Upper lobe of right lung (tissue), 1 donor: Measurements from ENCODE around the gene NKX1-2. TPM values are rescaled to one million over a fixed set of nuclear protein-coding genes. Genes with fewer than 3 reads are reported as not detected.

Experiments
- ATAC-seq: fragments of 200-7000 bp; cut with Tn5 transposase; one replicate; pipeline ENCODE4 v1.9.1; 2020; ENCODE audit warnings: mild to moderate bottlenecking, moderate library complexity
- DNase-seq: peaks from one replicate; pipeline ENCODE4 v3.0.0-alpha.2; 2020
- H3K27ac ChIP-seq: fragments of 200-600 bp; one replicate; pipeline ENCODE4 v1.8.0; 2022
- H3K27me3 ChIP-seq: fragments of 200-600 bp; one replicate; pipeline ENCODE4 v1.8.0; 2022; ENCODE audit warnings: mild to moderate bottlenecking
- H3K36me3 ChIP-seq: fragments of 200-600 bp; one replicate; pipeline ENCODE4 v1.8.0; 2022
- H3K4me1 ChIP-seq: fragments of 200-600 bp; one replicate; pipeline ENCODE4 v1.8.0; 2022
- H3K4me3 ChIP-seq: fragments of 200-600 bp; one replicate; pipeline ENCODE4 v1.8.0; 2022; ENCODE audit warnings: mild to moderate bottlenecking
- H3K9me3 ChIP-seq: fragments of 200-600 bp; one replicate; pipeline ENCODE4 v1.8.0; 2022
- CTCF ChIP-seq: fragments of 200-600 bp; IDR thresholded peaks from one replicate; pipeline ENCODE4 v1.8.0; 2022; ENCODE audit warnings: antibody characterized with exemption
- intact Hi-C: fragments of 100-400 bp; cut with DNase I; formaldehyde crosslinking; loops from one replicate; pipeline ENCODE4 v1.11.0; 2022
- total RNA-seq: library from RNA; stranded (reverse); fragmentation: NEBNext Ultra II Directional; extraction: Animal tissue kit (Norgen Biotek cat#: 25700); gene quantifications from one replicate; pipeline ENCODE4 v1.2.1, GENCODE V29; 2021
- donor health status: DM: no; HTN: yes; CAD: no; lungs with severe emphysema.

NKX1-2 gene
- total RNA-seq, 1 donor from 2014 or later, result not detected

DNA sequence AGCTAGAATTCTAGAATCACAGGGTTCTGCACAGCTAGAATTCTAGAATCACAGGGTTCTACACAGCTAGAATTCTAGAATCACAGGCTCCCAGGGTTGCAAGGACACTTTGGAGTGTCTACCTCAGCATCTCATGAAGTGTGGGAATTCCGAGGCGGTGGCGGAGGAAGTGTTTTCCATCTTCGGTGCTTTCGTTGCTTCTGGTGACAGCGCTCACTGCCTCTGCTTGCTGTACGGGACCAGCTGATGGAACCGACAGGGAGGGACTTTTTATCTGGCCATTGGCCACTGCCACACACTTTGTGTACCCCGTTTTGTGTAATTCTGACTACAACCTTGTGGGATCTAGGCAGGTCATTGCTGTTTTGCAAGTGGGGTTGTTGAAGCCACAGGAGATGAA, 41.3 kb upstream of the NKX1-2 start:
- no peak for TF ChIP-seq CTCF
- Histone ChIP-seq H3K9me3 (no peaks in the 10 kb centered on the region), H3K27ac (no peak overlapping the region), H3K27me3 (no peaks in the 10 kb centered on the region), H3K4me1 (no peaks in the 10 kb centered on the region), H3K4me3 (no peak overlapping the region), H3K36me3 (no peaks in the 10 kb centered on the region)
- DNase-seq (no peak), ATAC-seq (no peak)
- intact Hi-C loops, result no loop called here

GRCh38 chr10:124486635-124487034, 36.8 kb upstream of the NKX1-2 start:
- DNase-seq, result no peak
- intact Hi-C loops, result no loop called here

DNA sequence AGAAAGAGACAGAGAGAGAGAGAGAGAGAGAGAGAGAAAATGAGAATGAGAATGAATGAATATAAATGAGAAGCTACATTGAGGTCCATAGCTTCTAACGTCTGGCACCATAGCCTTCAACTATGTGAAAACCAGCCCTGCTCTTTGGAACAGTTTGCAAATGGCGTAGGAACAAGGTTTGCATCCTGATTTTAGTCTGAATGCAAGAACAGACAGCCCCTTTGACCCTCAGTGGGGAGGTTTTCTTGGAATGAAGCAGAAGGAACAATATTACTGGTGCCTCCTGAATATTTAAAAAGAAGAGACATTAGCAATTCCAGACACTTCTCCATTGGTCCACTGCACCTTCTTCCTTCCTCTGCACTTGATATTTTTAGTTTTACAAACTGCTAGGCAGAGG, 34.8 kb upstream of the NKX1-2 start:
- Histone ChIP-seq H3K27ac (no peak overlapping the region), H3K9me3 (no peaks in the 10 kb centered on the region), H3K4me3 (no peak overlapping the region), H3K36me3 (no peaks in the 10 kb centered on the region), H3K4me1 (no peaks in the 10 kb centered on the region), H3K27me3 (no peaks in the 10 kb centered on the region)
- intact Hi-C loops, result no loop called here
- DNase-seq (no peak), ATAC-seq (no peak)
- TF ChIP-seq CTCF, result no peak

More at GRCh38 chr10:124486635-124487034, 36.8 kb upstream of the NKX1-2 start:
- Histone ChIP-seq H3K4me1 (no peaks in the 10 kb centered on the region), H3K4me3 (no peak overlapping the region), H3K9me3 (no peaks in the 10 kb centered on the region), H3K27me3 (no peaks in the 10 kb centered on the region), H3K36me3 (no peaks in the 10 kb centered on the region), H3K27ac (no peak overlapping the region)
- TF ChIP-seq CTCF, result no peak
- no peak for ATAC-seq

- no peak for TF ChIP-seq CTCF
- ATAC-seq (no peak), DNase-seq (no peak)
Observed at GRCh38 chr10:124484031-124484430, 34.2 kb upstream of the NKX1-2 start.

DNA sequence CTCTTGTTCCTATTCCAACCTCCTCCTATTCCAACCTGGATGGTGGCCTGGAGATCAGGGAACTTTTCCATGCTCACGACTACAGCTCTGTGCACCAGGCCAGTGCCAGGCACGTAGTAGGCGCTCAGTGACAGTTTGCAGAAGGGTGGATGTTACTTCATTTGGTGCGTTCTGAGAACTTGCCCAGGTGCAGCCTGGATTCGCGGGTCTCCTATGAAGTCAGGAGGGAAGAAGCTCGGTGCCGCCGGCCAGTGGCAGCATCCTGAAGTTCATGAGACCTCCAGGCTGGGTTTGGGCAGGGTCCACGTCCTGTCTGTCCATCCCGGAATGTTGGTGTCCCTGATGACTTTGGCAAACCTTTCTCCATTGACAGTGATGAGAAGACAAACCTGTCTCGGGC, 33.0 kb upstream of the NKX1-2 start:
- no peak overlapping the region for H3K4me3 ChIP-seq
- no peaks in the 10 kb centered on the region for H3K9me3 ChIP-seq
- intact Hi-C loops, result no loop called here
- no peak for DNase-seq
- H3K27me3 ChIP-seq, result no peaks in the 10 kb centered on the region
- no peak for ATAC-seq
- H3K4me1 ChIP-seq, result no peaks in the 10 kb centered on the region
- no peak overlapping the region for H3K27ac ChIP-seq
- TF ChIP-seq CTCF, result no peak
- no peaks in the 10 kb centered on the region for H3K36me3 ChIP-seq

More at GRCh38 chr10:124484031-124484430, 34.2 kb upstream of the NKX1-2 start:
- intact Hi-C loops, result no loop called here
- no peak overlapping the region for H3K27ac ChIP-seq
- H3K9me3 ChIP-seq, result no peaks in the 10 kb centered on the region
- no peaks in the 10 kb centered on the region for H3K4me1 ChIP-seq
- H3K4me3 ChIP-seq, result no peak overlapping the region
- no peaks in the 10 kb centered on the region for H3K27me3 ChIP-seq
- no peaks in the 10 kb centered on the region for H3K36me3 ChIP-seq

GRCh38 chr10:124482236-124482800, 32.5 kb upstream of the NKX1-2 start:
- no peak overlapping the region for H3K4me3 ChIP-seq
- H3K27ac ChIP-seq, result no peak overlapping the region
- ATAC-seq (no peak), DNase-seq (no peak)
- no peaks in the 10 kb centered on the region for H3K4me1 ChIP-seq
- intact Hi-C loops, result no loop called here
- H3K9me3 ChIP-seq, result no peaks in the 10 kb centered on the region
- no peaks in the 10 kb centered on the region for H3K36me3 ChIP-seq
- TF ChIP-seq CTCF, result no peak
- no peaks in the 10 kb centered on the region for H3K27me3 ChIP-seq
